Effector memory CD4-positive, alpha-beta T cell (primary cell): ENCODE measurements around the gene USP22.
"Not testable (repeated sequence)": the region's sequence is repeated elsewhere in the genome, so short reads cannot be mapped to it uniquely, and the experiment has no call there.

Experiments used
- DNase-seq, 3 donors: peaks; one replicate each; pipeline ENCODE4 v3.0.0-alpha.2; 2020
- H3K27ac ChIP-seq: 2 replicates; pipeline ENCODE4 v1.7.0; 2013; ENCODE audit warnings: mild to moderate bottlenecking, low read length, moderate library complexity; ENCODE audit not compliant: insufficient read depth, poor library complexity, severe bottlenecking
- H3K27me3 ChIP-seq: replicated peaks from 2 replicates; pipeline ENCODE4 v1.7.0; 2013; ENCODE audit warnings: mild to moderate bottlenecking, low read length; ENCODE audit not compliant: insufficient read depth, control insufficient read depth, poor library complexity, severe bottlenecking
- H3K36me3 ChIP-seq: 2 replicates; pipeline ENCODE4 v1.7.0; 2013; ENCODE audit warnings: mild to moderate bottlenecking, low read length, moderate library complexity; ENCODE audit not compliant: control insufficient read depth, insufficient read depth
- H3K4me1 ChIP-seq: 2 replicates; pipeline ENCODE4 v1.7.0; 2013; ENCODE audit warnings: low read length, mild to moderate bottlenecking; ENCODE audit not compliant: control insufficient read depth, insufficient read depth, poor library complexity, severe bottlenecking
- H3K4me3 ChIP-seq: 2 replicates; pipeline ENCODE4 v1.7.0; 2013; ENCODE audit warnings: low read length, low read depth, mild to moderate bottlenecking; ENCODE audit not compliant: insufficient read depth, poor library complexity, severe bottlenecking
- H3K9me3 ChIP-seq: 2 replicates; pipeline ENCODE4 v1.7.0; 2013; ENCODE audit warnings: mild to moderate bottlenecking, low read length, moderate library complexity; ENCODE audit not compliant: control insufficient read depth
- total RNA-seq, 3 donors: gene quantifications; one replicate each; lab custom pipeline; 2026; lab: John Stamatoyannopoulos, UW

USP22 gene
- total RNA-seq = 164 to 249 (median 187) reads per million in 3 donors

DNA sequence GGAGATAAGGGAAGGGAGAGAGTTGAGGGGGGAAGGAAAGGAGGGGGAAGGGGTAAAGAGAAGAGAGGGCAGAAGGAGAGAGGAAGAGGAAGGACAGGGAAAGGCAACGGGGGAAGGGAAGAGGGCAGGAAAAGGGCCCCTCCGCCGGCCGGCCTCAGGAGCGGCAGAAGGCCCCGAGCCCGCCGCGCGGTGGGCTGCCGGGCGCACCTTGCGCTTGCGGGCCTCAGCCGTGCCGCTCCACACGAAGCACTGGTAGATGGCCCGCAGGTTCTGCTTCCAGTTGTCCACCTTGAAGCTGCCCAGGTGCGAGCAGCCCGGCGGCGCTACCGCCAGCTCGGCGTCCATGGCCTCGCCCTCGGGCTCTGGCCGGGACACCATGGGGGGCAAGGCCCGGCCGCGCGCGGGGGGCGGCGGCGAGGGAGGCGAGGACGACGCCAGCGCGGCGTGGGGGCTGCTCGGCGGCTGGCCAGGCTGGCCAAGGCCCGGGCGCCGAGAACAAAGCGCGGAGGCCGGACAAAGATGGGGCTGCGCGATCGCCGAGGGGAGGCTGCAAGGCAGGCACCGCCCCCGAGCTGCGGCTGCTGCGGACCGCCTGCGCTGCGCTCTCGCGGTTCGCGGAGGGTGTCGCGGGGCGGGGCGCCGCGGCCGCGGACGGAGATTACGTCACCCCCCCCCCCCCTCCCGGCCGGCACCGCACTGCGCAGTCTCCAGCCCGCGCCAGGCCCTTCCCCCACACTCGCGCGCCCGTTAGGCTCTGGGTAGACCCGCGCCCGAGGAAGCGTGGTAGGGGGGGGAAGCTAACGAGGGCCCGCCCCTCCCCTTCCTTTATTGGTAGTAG lies at the start of gene USP22:
TSS of gene USP22 (minus strand) at position 554 of the 838 bp plus-strand sequence. CDS start at position 378, 176 bp downstream.
- Histone ChIP-seq H3K36me3 (no peaks in the 10 kb centered on the region), H3K4me1 (peaks cover 29% of the 10 kb centered on the region), H3K27ac (peak within 1 kb of the TSS; percentile 97), H3K4me3 (peak within 1 kb of the TSS; percentile 86), H3K9me3 (no peaks in the 10 kb centered on the region), H3K27me3 (no peaks in the 10 kb centered on the region)
- DNase-seq = peak in 1 of 3 donors; percentile 30

DNA sequence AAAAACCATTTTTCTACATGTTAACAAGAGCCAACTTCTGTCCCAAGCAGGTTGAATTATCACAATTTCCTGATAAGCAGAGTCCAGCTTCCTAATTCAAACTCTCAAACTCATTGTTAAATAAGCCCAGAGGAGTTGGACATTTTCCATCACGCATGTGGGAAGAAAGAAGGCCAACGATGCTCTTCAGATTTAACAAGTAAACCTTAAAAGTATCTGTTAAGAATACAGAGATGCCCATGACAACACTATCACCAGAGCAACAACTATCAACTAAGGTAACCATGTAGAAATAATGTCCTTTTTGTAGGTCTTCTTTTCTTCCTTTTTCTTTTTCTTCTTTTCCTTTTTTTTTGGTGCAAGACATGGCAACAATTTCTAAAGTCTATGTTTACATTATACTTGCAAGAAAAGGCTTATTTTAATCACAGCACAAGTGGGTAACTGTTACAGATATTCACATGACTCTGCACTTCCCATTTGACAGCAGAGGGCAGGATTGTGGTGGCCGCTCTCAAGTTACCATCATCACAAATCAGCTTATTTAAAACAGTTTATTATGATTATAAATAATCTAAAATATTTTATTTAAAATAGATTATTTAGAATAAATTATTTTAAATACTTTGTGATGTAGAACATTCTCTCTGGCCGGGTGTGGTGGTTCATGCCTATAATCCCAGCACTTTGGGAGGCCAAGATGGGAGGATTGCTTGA lies 48.2 kb upstream of the USP22 start:
- Histone ChIP-seq H3K4me3 (no peak overlapping the region), H3K4me1 (no peaks in the 10 kb centered on the region), H3K27me3 (no peaks in the 10 kb centered on the region), H3K9me3 (no peaks in the 10 kb centered on the region), H3K27ac (no peak overlapping the region), H3K36me3 (no peaks in the 10 kb centered on the region)
- no peak for DNase-seq

DNA sequence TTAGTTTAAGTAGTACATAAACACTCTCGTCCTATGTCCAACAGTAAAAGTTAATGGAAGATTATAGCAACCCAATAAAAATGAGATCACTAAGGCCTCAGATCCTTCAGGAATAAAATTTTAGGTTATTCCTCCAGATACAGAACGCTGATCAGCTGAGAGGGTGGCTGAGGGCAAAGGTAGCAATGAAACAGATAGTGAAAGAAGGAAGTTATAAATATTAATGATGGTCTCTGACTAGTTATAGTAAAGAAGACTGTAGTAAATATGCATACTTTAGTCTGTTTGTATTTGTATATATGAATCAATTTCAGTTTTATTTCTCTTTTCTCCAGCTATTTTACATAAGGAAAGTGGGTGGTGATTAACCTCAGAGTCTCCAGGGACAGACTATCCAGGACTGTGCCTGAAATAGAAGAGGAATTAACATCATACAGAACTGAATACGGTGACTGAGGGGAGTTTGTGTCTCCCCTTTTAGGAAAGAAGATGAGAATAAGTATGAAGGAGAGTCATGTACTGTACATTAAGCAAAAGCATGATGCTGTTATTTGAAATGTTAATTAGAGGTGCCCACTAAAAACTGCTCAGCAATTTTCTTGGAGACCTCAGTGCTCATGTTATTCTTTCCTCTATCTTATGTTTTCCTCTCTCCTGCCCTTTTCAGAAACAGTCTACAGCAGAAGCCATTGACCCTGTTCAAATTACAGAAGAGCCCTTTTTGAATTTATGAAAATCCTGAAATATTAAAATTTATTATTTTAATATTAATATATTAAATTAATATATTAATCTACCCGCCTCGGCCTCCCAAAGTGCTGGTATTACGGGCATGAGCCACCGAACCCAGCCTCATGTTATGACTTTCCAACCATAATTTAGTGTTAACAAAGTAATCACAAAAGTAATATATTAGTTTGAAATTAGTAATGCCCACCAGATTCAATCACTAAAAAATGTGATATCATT lies 47.4 kb upstream of the USP22 start:
- Histone ChIP-seq H3K9me3 (no peaks in the 10 kb centered on the region), H3K36me3 (no peaks in the 10 kb centered on the region), H3K4me3 (no peak overlapping the region), H3K4me1 (no peaks in the 10 kb centered on the region), H3K27me3 (no peaks in the 10 kb centered on the region), H3K27ac (no peak overlapping the region)
- DNase-seq = no peak

DNA sequence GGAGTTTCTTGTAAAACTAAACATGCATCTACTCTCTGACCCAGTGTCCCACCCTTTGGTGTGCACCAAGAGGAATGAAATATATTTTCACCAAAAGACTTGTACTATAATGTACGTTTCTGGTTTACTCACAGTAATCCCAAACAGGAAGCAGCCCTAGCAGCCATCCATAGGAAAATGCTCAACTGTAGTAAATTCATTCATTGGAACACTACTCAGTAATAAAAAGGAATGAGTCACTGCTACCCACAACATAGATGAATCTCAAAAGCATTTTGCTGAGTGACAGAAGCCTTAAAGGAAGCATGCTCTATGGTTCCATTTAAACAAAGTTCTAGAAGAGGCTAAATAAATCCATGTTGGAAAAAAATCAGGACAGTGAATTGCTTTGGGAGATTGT lies 46.3 kb upstream of the USP22 start:
- H3K4me1 ChIP-seq = no peaks in the 10 kb centered on the region
- H3K27me3 ChIP-seq = no peaks in the 10 kb centered on the region
- DNase-seq = no peak
- H3K4me3 ChIP-seq = no peak overlapping the region
- no peaks in the 10 kb centered on the region for H3K9me3 ChIP-seq
- H3K27ac ChIP-seq = no peak overlapping the region
- no peaks in the 10 kb centered on the region for H3K36me3 ChIP-seq

DNA sequence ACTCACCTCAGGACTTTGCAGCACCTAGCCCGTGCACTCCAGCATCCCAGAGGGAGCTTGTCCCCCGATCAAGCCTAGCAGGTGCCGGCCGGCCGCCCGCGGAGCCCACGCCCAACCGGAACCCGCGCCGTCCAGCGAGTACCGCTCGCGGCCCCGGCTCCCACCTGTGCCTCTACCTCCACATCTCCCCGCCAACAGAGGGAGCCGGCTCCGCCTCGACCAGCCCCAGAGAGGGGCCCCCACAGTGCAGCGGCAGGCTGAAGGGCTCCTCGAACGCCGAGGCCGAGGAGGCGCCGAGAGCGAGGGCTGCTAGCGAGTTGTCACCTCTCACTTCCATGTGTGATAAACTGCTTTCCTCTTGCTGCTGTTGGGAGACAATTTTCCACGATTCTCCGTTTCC lies 42.9 kb upstream of the USP22 start:
- Histone ChIP-seq H3K4me3 (no peak overlapping the region), H3K27ac (no peak overlapping the region), H3K36me3 (no peaks in the 10 kb centered on the region), H3K27me3 (no peaks in the 10 kb centered on the region), H3K9me3 (no peaks in the 10 kb centered on the region), H3K4me1 (no peaks in the 10 kb centered on the region)
- no peak for DNase-seq

DNA sequence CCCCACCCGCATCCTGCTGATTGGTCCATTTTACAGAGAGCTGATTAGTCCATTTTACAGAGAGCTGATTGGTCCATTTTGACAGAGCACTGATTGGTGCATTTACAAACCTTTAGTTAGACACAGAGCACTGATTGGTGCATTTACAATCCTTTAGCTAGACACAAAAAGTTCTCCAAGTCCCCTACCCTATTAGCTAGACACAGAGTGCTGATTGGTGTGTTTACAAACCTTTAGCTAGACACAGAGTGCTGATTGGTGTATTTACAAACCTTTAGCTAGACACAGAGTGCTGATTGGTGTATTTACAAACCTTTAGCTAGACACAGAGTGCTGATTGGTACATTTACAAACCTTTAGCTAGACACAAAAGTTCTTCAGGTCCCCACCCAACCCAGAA lies 42.5 kb upstream of the USP22 start:
- DNase-seq, H3K9me3 ChIP-seq, H3K4me3 ChIP-seq, H3K4me1 ChIP-seq, H3K27me3 ChIP-seq, H3K36me3 ChIP-seq, H3K27ac ChIP-seq: not testable (repeated sequence)

DNA sequence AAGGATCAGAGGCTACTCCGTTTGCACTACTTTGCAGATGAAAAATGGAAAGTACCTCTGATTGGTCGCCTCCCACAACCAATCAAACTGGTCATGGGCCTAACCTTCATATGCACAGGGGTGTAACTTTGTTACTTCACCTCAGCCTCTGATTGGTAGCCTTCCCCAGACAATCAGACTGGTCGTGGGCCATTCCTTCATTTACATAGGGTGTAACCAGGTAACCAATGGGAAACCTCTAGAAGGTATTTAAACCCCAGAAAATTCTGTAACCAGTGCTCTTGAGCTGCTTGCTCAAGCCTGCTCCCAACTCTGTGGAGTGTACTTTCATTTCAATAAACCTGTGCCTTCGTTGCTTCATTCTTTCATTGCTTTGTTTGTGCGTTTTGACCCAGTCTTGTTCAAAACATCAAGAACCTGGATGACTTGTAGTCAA lies 39.2 kb upstream of the USP22 start:
- H3K9me3 ChIP-seq = no peaks in the 10 kb centered on the region
- no peaks in the 10 kb centered on the region for H3K27me3 ChIP-seq
- no peak overlapping the region for H3K27ac ChIP-seq
- H3K4me1 ChIP-seq = no peaks in the 10 kb centered on the region
- no peak for DNase-seq
- H3K4me3 ChIP-seq = no peak overlapping the region
- H3K36me3 ChIP-seq = no peaks in the 10 kb centered on the region

DNA sequence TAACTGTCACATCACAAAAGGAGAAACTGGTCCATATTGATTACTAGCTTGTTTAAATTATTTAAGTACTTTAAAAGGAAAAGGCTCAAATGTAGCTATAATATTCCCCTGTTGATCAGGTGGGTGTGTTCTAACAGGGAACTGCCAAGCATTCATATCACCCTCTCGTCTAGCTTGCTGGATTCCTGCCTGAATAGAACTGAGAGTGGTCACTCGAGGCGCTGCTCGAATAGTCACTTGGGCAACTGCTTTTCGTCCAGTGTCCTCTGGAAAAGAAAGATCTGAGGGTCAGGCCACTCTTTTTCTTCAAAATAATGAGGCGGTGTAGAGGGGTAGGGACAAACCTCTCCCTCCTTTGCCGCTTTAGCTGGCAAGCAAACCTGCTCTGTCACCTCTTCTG lies 36.4 kb upstream of the USP22 start:
- H3K4me3 ChIP-seq = no peak overlapping the region
- H3K27me3 ChIP-seq = no peaks in the 10 kb centered on the region
- DNase-seq = no peak
- no peaks in the 10 kb centered on the region for H3K4me1 ChIP-seq
- H3K27ac ChIP-seq = no peak overlapping the region
- no peaks in the 10 kb centered on the region for H3K36me3 ChIP-seq
- H3K9me3 ChIP-seq = no peaks in the 10 kb centered on the region

DNA sequence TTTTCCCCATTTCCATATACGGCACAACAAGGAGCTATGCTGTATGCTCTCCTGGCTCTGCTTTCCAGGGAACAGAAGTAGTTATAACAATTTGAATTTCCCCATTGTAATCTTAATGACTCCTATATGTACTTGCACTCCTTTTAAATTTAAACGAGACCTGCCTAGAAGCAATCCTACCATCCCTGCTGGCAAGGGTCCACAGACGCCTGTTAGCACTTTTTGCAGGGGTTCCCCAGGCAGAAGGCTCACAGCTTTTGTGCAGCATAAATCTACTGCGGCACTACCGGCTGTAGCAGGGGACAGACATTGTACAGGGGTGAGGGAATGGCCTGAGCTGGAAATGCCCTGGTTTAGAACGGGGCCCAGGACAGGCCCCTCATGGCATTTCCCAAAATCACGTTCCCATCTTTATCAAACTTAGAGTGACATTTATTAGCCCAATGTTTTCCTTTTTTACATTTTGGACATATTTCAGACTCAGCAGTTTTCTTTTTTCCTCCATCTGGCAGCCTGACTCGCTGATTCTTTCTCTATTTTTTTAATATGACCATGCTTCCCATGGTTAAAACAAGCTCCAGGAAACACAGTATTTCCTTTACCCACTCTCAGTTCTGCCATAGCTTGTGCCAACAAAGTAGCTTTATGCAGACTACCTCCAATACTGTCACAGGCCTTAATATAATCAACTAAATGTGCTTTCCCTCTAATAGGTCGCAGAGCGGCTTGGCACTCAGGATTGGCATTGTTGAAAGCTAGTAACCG lies 35.4 kb upstream of the USP22 start:
- Histone ChIP-seq H3K4me1 (no peaks in the 10 kb centered on the region), H3K27me3 (no peaks in the 10 kb centered on the region), H3K4me3 (no peak overlapping the region), H3K36me3 (no peaks in the 10 kb centered on the region), H3K9me3 (no peaks in the 10 kb centered on the region), H3K27ac (no peak overlapping the region)
- no peak for DNase-seq
